HG03558 (cell line): ENCODE results near the gene RAB11FIP3.
"Not testable (repeated sequence)": the region's sequence is repeated elsewhere in the genome, so short reads cannot be mapped to it uniquely, and the experiment has no call there.

Experiments used
- ATAC-seq: cut with Tn5 transposase; IDR thresholded peaks from one replicate; pipeline ENCODE4 v1.9.1; 2021; ENCODE audit warnings: moderate number of reproducible peaks; ENCODE audit not compliant: unreplicated experiment; ENCODE audit errors: extremely low read depth

The RAB11FIP3 gene

DNA sequence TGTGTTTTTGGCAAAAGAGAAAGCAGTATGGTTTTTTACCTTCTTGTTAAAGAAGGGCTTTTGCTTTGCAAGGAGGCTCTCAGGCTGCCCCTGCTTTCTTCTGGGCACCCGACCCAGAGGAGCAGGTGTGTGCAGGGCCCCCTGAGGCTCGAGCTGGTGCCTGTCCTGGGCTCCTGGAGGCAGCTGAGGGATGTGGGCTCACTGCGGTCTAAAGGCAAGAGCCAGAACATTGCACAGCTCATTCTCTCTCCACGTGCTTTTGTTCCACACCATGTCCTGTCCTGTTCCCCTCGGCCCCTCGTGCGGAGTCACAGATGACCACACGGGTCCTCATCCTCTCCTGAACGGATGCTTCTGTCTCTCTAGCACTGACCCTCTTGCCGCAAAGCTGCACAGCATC is 65.3 kb downstream of the RAB11FIP3 start:
- ATAC-seq, result no peak

DNA sequence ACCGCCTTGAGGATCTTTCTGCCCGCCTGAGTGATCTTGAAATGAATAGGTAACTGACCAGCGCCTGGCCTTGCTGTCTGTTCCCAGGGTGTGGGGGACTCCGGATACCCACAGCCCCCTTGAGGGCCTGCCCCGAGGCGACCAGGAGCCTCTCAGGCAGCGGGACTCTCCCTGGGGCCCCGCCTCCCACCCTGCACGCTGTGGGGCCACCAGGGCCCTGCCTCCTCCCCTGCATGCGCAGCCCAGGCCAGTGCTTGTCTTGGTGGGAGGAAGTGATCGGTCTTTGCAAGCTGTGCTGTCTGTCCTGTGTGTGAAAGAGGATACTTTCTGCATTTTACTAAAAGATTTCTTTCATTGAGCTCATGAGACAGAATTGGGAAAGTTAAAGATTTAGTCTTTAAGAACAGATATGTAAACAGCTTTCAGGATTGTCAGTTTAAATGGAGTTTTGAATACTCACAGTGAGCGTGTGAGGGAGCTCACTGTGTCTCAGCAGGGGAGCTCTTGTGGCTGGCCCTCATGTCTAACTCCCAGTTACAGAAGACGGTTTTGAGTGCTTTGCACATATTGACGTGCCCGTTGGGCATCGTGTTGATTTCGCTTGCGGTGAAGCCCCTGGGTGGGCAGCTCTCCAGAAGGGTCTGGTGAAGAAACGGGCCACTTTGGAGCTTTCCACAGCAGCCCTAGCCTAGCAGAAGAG is 65.9 kb downstream of the RAB11FIP3 start:
- ATAC-seq, result no peak

GRCh38 chr16:492211-492875 is 66.9 kb downstream of the RAB11FIP3 start:
- no peak for ATAC-seq

GRCh38 chr16:494676-495075 is 69.2 kb downstream of the RAB11FIP3 start:
- not testable (repeated sequence) for ATAC-seq

- ATAC-seq, result no peak
These were observed 69.8 kb downstream of the RAB11FIP3 start for GRCh38 chr16:495127-495748.

DNA sequence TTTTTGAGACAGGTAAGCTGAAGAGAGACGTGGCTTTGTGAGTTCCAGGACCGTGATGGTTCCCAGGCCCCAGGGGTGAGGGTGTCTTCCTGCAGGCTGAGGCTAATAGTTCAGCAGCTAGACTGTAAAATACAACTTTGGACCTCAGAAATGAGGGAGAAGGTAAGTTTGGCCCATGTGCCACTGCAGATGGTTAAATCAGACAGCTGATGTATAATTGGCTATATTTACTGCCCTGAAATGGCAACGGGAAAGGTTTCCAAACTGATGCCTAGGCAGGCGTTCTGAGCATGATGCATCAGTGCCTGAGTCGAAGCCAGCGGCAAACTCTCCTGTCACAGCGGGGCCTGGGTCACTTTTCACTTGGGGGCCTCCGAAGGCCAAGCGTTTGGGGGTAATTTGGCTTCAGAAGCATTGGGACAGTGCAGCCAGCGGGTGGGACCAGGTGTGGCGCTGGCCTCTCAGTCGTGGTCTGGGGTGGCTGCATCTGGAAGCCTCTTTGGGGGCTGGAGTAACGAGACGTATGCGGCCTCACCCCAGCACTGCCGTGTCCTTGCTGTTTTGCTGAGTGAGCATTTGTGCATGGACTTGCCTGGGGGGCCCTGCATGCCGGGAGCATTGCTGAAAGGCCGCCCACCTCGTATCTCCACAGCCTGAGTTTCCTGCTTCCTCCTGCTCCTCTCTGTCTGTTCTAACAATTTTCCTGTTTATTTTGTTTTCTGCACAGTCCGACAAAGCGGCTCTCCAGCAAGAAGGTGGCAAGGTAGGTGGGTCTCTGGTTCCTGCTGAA is 70.8 kb downstream of the RAB11FIP3 start:
- ATAC-seq, result no peak

DNA sequence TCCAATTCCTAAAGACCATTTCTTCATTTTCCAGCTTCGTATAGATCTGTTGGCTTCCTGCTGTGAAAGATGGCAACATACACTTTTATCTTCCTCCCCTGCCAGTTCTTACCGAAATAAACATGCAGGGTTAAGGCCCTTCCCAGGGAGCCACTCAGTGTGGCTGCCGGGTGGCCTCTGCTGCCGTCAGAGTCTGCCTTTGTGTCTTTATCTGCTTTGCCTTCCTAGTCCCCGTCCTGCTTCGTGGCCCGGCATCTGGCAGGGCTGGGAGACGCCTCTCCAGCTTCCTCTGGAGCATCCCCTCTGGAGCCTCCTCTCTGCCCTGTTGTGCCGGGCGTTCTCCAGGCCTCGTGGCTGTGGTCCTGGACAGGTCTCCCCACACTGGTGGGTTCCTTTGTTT is 71.8 kb downstream of the RAB11FIP3 start:
- ATAC-seq, result no peak

DNA sequence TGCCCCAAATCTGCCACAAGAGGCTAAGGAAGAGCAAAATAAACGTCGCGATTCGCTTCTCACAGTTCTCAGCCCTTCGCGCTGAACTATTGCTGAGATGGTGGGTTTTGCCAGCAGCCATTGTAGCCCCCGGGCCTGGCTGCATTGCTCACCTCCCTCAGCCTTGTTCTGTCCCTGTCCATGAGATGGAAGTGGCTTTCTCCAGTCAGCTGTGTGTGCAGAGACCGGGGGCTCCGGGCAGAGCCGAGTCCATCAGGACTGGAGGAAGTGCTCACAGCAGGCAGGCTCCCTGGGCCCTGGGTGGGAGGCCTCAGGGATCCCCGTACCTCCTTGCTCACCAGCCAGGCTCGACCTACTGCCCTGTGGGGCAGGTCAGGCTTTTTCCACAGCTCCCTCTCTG is 74.5 kb downstream of the RAB11FIP3 start:
- ATAC-seq, result no peak

DNA sequence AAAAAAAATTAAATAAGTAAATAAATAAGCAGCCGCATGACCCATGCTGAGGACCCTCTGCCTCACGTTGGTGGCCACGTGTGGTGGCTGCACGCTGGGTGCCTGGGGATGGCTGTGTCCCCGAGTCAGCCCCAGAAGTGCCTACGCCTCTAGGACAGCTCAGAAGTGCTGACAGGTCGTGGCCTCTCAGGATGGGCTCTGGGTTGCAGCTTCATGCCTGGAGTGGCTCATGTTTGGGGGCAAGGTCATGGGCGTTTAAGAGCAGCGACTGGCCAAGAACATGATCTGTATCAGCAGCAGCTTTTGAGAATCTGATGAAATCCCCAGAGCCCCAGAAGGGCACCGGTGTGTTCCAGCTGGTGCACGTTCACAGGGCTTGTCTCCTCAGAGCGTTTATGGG is 75.3 kb downstream of the RAB11FIP3 start:
- no peak for ATAC-seq

GRCh38 chr16:502179-502943 is 76.9 kb downstream of the RAB11FIP3 start:
- no peak for ATAC-seq

- ATAC-seq, result no peak
These were observed 78.0 kb downstream of the RAB11FIP3 start for GRCh38 chr16:503150-504071.

- ATAC-seq, result no peak
These were observed 80.2 kb downstream of the RAB11FIP3 start for GRCh38 chr16:505479-506245.

DNA sequence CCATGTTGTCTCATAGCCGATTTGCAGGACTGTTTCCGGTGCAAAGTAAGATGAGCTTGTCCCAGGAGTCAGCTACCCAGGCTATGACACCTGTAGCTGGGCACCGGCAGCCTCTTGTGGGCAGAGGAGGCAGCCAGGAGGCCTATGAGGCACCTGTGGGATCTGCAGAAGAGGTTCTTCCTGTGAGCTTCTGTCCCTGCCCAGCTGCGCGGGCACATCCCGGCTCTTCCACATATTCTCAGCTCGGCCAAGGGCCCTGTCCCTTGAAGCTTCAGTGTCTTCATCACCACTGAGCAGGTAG is 80.7 kb downstream of the RAB11FIP3 start:
- ATAC-seq, result no peak

DNA sequence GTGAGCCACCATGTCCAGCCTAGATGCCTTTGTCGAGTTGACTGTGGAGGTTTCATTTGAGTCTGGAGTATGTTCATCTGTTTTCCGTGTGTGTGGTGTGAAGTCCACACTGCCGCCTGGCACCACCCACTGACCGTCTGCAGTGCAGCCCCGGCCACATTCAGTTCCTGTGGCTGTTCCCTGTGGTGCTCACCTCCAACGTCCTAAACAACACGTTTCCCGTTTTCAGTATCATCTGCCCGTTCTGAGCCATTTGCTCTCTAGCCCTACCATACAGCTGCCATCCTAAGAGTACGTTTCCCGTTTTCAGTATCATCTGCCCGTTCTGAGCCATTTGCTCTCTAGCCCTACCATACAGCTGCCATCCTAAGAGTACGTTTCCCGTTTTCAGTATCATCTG is 82.1 kb downstream of the RAB11FIP3 start:
- not testable (repeated sequence) for ATAC-seq

DNA sequence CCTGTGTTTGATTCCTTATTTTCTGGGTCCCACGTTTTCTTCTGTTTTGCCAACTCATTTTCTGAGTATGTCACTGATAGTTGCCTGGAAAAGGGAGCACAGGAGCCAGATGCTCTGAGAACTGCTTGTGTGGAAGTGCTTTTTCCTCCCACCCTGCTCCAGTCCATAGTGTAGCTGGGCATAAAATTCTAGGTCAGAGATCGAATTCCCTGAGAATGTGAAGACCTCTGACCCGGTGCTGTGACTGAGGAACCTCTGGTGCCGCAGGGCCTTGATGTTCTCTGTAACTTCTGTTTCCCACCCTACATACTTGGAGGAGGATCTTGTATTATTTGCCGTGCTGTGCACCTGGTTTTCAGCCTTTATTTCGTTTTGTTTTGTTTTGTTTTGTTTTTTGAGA is 82.5 kb downstream of the RAB11FIP3 start:
- ATAC-seq, result no peak

- ATAC-seq, result no peak
These were observed 83.7 kb downstream of the RAB11FIP3 start for GRCh38 chr16:508884-509736.

DNA sequence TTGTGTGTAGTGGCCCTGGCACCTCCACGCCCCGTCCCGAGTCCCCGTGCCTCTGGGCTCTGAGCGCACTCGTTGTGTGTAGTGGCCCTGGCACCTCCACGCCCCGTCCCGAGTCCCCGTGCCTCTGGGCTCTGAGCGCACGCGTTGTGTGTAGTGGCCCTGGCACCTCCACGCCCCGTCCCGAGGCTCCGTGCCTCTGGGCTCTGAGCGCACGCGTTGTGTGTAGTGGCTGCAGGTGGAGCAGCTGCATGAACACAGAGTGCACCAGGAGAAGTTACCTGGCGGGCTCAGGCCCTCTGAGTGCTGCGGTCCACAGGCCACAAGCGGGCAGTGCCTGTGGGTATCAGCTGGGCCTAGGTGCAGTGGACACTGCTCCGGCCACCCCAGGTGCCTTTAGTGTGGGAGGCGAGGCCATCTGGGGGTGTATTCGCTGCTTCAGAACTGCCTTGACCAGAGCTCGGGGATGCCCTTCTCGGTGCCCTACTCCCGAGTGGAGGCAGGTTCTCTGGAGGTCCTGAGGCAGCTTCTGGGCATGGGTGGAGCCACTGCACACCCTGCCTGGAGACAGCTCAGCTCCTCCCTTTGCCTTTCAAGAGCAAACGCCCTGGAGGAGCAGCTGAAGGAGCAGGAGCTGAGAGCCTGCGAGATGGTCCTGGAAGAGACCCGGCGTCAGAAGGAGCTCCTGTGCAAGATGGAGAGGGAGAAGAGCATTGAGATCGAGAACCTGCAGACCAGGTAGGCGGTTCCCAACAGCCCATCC is 84.8 kb downstream of the RAB11FIP3 start:
- no peak for ATAC-seq
